Measurements from ENCODE around the gene LRP5. TPM values are rescaled to one million over a fixed set of nuclear protein-coding genes. Genes with fewer than 3 reads are reported as not detected.
"Not testable (repeated sequence)": the region's sequence is repeated elsewhere in the genome, so short reads cannot be mapped to it uniquely, and the experiment has no call there.

Gene LRP5
- total RNA-seq, 4 donors from 2014 or later, result 19.1 to 86.2 (median 43.9) TPM

DNA sequence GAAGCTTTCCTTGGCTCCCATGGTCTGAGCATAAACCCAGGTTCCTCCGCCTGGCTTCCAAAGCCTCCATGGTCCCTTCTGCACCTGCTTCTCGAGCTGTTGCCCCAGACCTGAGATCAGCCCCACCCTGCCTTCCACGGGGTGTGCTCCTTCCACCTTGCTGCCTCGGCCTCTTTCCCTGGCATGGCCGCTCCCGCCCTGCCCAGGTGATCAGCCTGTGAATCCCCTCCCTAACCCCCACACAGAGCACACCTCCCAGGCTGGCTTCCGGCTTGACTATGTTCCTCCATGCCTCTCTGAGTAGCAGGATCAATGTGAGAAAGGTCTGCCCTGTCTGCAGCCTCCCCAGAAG, 145.5 kb downstream of the LRP5 start:
- Histone ChIP-seq H3K9me3 (no peaks in the 10 kb centered on the region), H3K4me1 (peaks cover 4 to 9% of the 10 kb centered on the region in 2 donors), H3K4me3 (no peak overlapping the region), H3K27ac (no peak overlapping the region), H3K27me3 (no peaks in the 10 kb centered on the region), H3K36me3 (no peaks in the 10 kb centered on the region)
- intact Hi-C loops (cut with DNase I; ENCODE audit: low total_unique reads), result no loop called here
- no peak for DNase-seq
- TF ChIP-seq, protein P1, sequence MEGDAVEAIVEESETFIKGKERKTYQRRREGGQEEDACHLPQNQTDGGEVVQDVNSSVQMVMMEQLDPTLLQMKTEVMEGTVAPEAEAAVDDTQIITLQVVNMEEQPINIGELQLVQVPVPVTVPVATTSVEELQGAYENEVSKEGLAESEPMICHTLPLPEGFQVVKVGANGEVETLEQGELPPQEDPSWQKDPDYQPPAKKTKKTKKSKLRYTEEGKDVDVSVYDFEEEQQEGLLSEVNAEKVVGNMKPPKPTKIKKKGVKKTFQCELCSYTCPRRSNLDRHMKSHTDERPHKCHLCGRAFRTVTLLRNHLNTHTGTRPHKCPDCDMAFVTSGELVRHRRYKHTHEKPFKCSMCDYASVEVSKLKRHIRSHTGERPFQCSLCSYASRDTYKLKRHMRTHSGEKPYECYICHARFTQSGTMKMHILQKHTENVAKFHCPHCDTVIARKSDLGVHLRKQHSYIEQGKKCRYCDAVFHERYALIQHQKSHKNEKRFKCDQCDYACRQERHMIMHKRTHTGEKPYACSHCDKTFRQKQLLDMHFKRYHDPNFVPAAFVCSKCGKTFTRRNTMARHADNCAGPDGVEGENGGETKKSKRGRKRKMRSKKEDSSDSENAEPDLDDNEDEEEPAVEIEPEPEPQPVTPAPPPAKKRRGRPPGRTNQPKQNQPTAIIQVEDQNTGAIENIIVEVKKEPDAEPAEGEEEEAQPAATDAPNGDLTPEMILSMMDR (IDR thresholded peaks at IDR 0.05), result no peak

DNA sequence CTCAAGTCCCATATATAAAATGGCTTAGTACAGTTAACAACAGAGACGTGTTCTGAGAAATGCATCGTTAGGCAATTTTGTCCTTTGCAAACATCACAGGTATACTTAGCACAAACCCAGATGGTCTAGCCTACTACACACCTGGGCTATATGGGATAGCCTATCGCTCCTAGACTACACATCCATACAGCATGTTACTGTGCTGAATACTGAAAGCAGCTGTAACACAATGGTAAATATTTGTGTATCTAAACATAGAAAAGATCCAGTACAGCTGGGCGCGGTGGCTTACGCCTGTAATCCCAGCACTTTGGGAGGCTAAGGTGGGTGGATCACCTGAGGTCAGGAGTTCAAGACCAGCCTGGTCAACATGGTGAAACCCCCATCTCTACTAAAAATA, 145.9 kb downstream of the LRP5 start:
- DNase-seq; intact Hi-C loops (cut with DNase I; ENCODE audit: low total_unique reads); H3K4me3 ChIP-seq; H3K27ac ChIP-seq; H3K9me3 ChIP-seq; H3K27me3 ChIP-seq; H3K36me3 ChIP-seq: not testable (repeated sequence)
- peaks cover 9 to 10% of the 10 kb centered on the region in 2 donors for H3K4me1 ChIP-seq

DNA sequence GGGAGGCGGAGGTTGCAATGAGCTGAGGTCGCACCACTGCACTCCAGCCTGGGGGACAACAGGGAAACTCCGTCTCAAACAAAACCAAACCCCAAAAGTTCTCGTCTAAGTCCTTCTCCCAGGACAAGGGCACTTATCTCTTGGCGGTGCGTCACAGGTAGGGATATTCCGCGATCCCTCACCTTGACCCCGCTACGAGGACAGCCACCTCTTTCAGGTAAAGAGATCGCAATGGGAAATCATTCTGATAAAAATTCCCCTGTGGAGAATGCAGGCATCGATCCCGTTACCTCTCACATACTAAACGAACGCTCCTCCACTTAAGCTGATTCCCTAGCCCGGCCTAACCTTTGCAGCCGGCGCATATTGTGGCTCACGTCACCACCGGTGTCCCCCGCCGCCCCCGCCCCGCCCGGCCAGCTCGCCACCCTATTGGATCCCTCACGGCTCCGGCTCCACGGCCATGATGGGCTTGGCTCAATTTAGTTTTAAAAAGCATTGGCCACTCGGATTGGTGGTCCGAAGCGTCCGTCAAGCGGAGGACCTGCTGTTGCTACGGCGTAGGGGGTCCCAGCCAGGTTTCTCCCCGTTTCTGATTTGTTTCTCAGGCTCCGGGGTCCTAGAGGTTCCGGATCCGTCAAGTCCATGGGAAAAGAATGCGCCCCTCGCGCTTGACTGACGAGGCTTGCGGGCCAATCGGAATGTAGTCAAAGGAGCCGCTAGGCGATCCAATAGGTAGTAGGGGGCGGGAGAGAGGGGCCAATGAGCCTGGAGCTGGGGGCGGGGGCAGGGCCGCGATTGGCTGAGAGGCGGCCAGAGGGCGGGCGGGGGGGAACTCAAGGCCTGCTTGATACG, 147.7 kb downstream of the LRP5 start:
- intact Hi-C loops (cut with DNase I; ENCODE audit: low total_unique reads), result no loop called here
- Histone ChIP-seq H3K9me3 (no peaks in the 10 kb centered on the region), H3K4me1 (peaks cover 20 to 22% of the 10 kb centered on the region in 2 donors), H3K4me3 (peak overlapping the region; percentile 65 to 100), H3K36me3 (no peaks in the 10 kb centered on the region), H3K27ac (peak overlapping the region; percentile 92 to 99), H3K27me3 (no peaks in the 10 kb centered on the region)
- peak; percentile 98 to 99 for DNase-seq
- no peak for TF ChIP-seq POLR2A (IDR thresholded peaks at IDR 0.05)
- TF ChIP-seq, protein P1 (IDR thresholded peaks at IDR 0.05), result peak in 1 of 4 experiments; percentile 6

DNA sequence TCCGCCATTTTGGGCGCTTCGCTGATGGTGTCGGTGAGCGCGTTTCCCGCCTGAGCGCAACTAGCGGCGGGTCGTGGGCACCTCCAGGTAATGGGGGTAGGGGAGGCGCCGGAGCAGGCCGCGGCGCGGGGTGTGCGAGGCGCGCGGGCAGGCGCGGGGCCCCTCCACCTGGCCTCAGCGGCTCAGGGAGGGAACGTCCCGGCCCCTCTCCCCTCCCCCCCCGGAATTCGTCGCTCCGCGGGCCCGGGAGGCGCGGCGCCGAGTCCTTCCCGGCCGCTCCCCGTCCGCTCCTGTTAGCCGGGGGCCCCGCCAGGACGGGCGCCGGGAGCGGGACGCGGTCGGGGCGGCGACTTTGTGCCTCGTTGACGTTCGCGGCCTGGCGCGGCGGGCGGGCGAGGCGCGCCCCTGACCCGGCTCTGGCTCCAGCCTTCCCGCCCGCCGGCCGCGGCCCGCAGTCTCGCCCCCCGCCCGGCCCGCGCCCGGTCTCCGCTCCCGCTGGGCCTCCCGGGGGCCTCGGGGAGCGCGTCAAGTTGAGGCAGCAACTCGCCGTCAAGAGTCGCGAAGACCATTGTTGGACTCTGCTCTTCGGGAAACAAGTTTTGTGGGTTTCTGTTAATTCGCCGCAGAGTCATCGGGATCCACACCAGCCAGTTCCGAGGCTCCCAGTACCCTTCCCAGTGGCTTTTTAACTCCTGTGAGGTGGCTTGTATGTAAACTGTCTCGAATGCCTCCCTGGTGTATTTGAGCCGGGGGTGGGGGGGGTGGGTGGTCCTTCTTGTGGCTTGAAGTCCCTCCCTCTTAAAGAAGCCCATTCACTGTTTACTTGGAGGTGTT, 148.6 kb downstream of the LRP5 start, which contains the start of gene PPP6R3:
Gene PPP6R3, plus strand, starts transcription at position 12 of the 834 bp plus-strand sequence. CDS start 76,913 bp downstream, outside the sequence.
- Histone ChIP-seq H3K4me3 (peak within 1 kb of the TSS; percentile 65 to 100), H3K4me1 (peaks cover 22 to 26% of the 10 kb centered on the region in 2 donors), H3K36me3 (no peaks in the 10 kb centered on the region), H3K27ac (peak within 1 kb of the TSS; percentile 92 to 99), H3K27me3 (no peaks in the 10 kb centered on the region), H3K9me3 (no peaks in the 10 kb centered on the region)
- TF ChIP-seq POLR2A (IDR thresholded peaks at IDR 0.05), result peak; percentile 67 to 79
- TF ChIP-seq, protein P1 (IDR thresholded peaks at IDR 0.05), result peak in 1 of 4 experiments; percentile 26
- DNase-seq, result no peak
- intact Hi-C loops (cut with DNase I; ENCODE audit: low total_unique reads), result no loop called here

DNA sequence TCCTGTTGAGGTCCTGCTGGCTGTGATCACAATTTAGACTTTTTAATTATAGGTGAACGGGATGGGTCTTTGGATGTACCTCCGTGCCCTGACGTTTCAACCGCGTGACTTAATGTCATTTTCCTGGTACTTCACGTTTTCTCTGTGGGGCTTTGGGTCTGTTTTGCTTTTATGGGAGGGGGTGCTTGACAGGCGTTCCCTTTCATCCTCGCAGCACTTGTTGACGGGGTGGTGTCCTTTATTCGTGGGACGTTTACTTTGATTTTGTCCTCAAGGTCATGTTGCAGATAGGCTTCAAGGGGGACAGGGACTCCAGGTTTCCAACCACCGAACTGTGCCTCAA, 149.2 kb downstream of the LRP5 start:
- DNase-seq, result no peak
- Histone ChIP-seq H3K4me3 (peak overlapping the region; percentile 65 to 100), H3K27ac (peak overlapping the region; percentile 92 to 99), H3K27me3 (no peaks in the 10 kb centered on the region), H3K9me3 (no peaks in the 10 kb centered on the region), H3K4me1 (peaks cover 22 to 26% of the 10 kb centered on the region in 2 donors), H3K36me3 (no peaks in the 10 kb centered on the region)
- TF ChIP-seq, protein P1 (IDR thresholded peaks at IDR 0.05), result no peak
- intact Hi-C loops (cut with DNase I; ENCODE audit: low total_unique reads), result no loop called here
